Heart right ventricle (tissue), 16 donors: ENCODE data around the gene RNASEH1. TPM values are rescaled to one million over a fixed set of nuclear protein-coding genes. Genes with fewer than 3 reads are reported as not detected.
A peak's percentile ranks its signal among the peaks of the same experiment; 100 is the strongest.

ENCODE experiments used
- ATAC-seq, 8 donors: fragments of 200-7000 bp; cut with Tn5 transposase; one replicate each; pipeline ENCODE4 v1.9.1; 2020; ENCODE audit warnings: mild to moderate bottlenecking in 8 of 8, moderate library complexity in 8 of 8, moderate number of reproducible peaks in 1 of 8
- DNase-seq, 2 donors: peaks; one replicate each; pipeline ENCODE4 v3.0.0-alpha.2; 2020
- H3K27ac ChIP-seq, 10 donors: fragments of 200-600 bp; sonication (generic) in 2 of 10; one replicate each; pipeline versions ENCODE4 v1.5.0 to v1.8.0; 2020 to 2022; ENCODE audit warnings: mild to moderate bottlenecking in 3 of 10
- H3K27me3 ChIP-seq, 7 donors: fragments of 200-600 bp; one replicate each; pipeline ENCODE4 v1.8.0; 2021 to 2022; ENCODE audit warnings: mild to moderate bottlenecking in 2 of 7
- H3K36me3 ChIP-seq, 9 donors: fragments of 200-600 bp; sonication (generic) in 1 of 9; one replicate each; pipeline versions ENCODE4 v1.5.0 to v1.8.0; 2020 to 2022; ENCODE audit warnings: mild to moderate bottlenecking in 2 of 9
- H3K4me1 ChIP-seq, 9 donors: fragments of 200-600 bp; sonication (generic) in 1 of 9; one replicate each; pipeline versions ENCODE4 v1.5.0 to v1.8.0; 2020 to 2022; ENCODE audit warnings: mild to moderate bottlenecking in 4 of 9
- H3K4me3 ChIP-seq, 10 donors: fragments of 200-600 bp; sonication (generic) in 2 of 10; one replicate each; pipeline versions ENCODE4 v1.5.0 to v1.8.0; 2020 to 2022; ENCODE audit warnings: mild to moderate bottlenecking in 7 of 10, moderate library complexity in 2 of 10
- H3K9me3 ChIP-seq, 11 donors: fragments of 200-600 bp in 10 of 11; sonication (generic) in 2 of 11; one replicate each; pipeline versions ENCODE4 v1.5.0 to v1.8.0; 2013 to 2022; ENCODE audit warnings: mild to moderate bottlenecking in 2 of 11, control low read depth in 1 of 11, moderate library complexity in 1 of 11
- WGBS, 2 donors: extraction: QIAGEN DNeasy Blood & Tissue Kit; methylation state at CpG; one replicate each; pipeline ENCODE4 v1.1.7; 2013; ENCODE audit warnings: inconsistent platforms in 1 of 2; 5-methylcytosine and 5-hydroxymethylcytosine counted together
- intact Hi-C, 10 donors: fragments of 100-400 bp; cut with DNase I; formaldehyde crosslinking; loops; one replicate each; pipeline versions ENCODE4 v1.11.1 to v1.14.2; 2022
- polyA plus RNA-seq, 2 donors: library from polyadenylated mRNA; stranded (reverse); fragments of 200-250 nt; gene quantifications; one replicate each; pipeline ENCODE4 v1.2.3, GENCODE V29; 2013
- total RNA-seq, 10 donors: library from RNA; stranded (reverse); fragmentation: NEBNext Ultra II Directional in 3 of 10; extraction: Animal tissue kit (Norgen Biotek cat#: 25700) in 3 of 10; gene quantifications; one replicate each; pipeline versions ENCODE4 v1.2.1 to v1.2.4, GENCODE V29; 2021 to 2023
- TF ChIP-seq, protein P1 (sequence below), 9 donors: fragments of 200-600 bp; sonication (generic) in 2 of 9; IDR thresholded peaks; one replicate each; pipeline versions ENCODE4 v1.5.0 to v1.8.0; 2021 to 2022; ENCODE audit warnings: antibody characterized with exemption in 9 of 9, mild to moderate bottlenecking in 5 of 9, moderate library complexity in 1 of 9
- donor health status: Arrhythmogenic right ventricular cardiomyopathy.
- donor health status: ischemic (EF 13 %, LVEDD 7.1; RV severe dilation, severe dysfunction).
- donor health status: healthy with polysubstance abuse.
- donor health status: DM: no; HTN: yes; CAD: no.
- donor health status: DM: no; HTN: no; CAD: no.
- donor health status: ischemic (EF 25% LVEDD 6.9; RV normal size, moderate dysfunction).
- donor health status: ischemic (EF 25% LVEDD 5.7; RV mildly dilated, moderate dysfunction).
- donor health status: healthy.
- donor health status: DM: yes; HTN: yes; CAD: no.
- donor health status: Ischemic cardiomyopathy.
- donor health status: ischemic (EF 35%, LVEDD 5.7; RV mildly dilated, moderate dysfunction).
- donor health status: nonischemic (EF 11% LVEDD 7.7; RV severe dilation, severe dysfunction).
- donor health status: DM: yes; HTN: yes; CAD: no.
- donor health status: PGD.
- donor health status: ischemic (EF 29% LVEDD 5.4; RV normal size, mild dysfunction).
- donor health status: nonischemic (EF 23%, LVEDD 6.1; RV moderate dilation, normal function).

The RNASEH1 gene
- total and polyA plus RNA-seq, 12 donors: 8.7 to 24.0 (median 19.3) TPM

DNA sequence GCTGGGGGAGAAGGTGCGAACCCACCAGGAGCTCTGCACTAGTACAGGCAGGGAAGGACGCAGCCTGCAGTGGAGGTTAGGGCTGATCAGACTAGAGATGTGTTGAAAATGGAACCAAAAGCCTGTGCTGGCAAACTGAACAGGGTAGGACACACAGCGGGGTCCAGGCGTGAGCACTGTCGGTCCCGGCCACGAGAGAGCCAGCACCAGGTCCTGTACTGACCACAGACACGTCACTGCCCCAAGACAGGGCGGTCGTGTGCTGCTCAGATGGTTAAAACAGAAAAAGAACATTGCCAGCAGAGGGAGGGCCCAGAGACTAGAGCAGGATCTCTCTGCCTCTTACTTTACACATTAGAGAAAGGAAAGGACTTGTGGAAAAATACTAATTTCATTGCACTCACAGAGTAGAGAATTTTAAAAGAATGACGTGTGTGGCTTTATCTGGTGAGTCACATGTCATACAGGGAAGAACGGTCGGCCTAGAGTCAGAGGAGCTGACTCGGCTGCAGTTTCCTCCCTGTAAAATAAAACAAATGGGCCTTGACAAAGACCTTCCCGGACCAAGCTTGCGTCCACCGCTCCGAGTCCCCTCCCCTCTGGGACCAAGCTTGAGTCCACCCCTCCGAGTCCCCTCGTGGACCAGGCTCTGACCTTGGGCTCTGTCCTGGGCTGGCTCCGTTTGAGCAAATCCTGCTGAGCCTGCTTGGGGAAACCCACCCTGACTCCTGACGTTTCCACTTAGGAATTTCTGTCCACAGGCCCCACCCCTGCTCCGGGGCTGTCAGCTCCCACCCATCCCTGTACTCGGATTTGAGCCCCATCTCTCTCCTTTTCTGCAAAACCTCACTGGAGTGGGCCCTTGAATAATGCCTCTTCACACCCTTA lies 22.1 kb downstream of the RNASEH1 start:
- peaks cover 0 to 52% (median 0%) of the 10 kb centered on the region in 9 donors for H3K36me3 ChIP-seq
- H3K4me3 ChIP-seq: peak overlapping the region in 9 of 10 donors; percentile 28 to 64 (median 52)
- DNase-seq: peak; percentile 65 to 68
- intact Hi-C loops: no loop called here
- 12 to 14% methylated on average over 24 of the region's 24 CpGs for WGBS, 2 donors
- H3K4me1 ChIP-seq: peaks cover 4 to 45% (median 22%) of the 10 kb centered on the region in 9 donors
- no peaks in the 10 kb centered on the region for H3K27me3 ChIP-seq
- peak; percentile 73 to 86 (median 80) for ATAC-seq
- TF ChIP-seq, protein P1, sequence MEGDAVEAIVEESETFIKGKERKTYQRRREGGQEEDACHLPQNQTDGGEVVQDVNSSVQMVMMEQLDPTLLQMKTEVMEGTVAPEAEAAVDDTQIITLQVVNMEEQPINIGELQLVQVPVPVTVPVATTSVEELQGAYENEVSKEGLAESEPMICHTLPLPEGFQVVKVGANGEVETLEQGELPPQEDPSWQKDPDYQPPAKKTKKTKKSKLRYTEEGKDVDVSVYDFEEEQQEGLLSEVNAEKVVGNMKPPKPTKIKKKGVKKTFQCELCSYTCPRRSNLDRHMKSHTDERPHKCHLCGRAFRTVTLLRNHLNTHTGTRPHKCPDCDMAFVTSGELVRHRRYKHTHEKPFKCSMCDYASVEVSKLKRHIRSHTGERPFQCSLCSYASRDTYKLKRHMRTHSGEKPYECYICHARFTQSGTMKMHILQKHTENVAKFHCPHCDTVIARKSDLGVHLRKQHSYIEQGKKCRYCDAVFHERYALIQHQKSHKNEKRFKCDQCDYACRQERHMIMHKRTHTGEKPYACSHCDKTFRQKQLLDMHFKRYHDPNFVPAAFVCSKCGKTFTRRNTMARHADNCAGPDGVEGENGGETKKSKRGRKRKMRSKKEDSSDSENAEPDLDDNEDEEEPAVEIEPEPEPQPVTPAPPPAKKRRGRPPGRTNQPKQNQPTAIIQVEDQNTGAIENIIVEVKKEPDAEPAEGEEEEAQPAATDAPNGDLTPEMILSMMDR (IDR thresholded peaks at IDR 0.05): peak in 7 of 9 donors; percentile 14 to 47 (median 34)
- H3K27ac ChIP-seq: peak overlapping the region; percentile 74 to 98 (median 92)
- no peaks in the 10 kb centered on the region for H3K9me3 ChIP-seq

DNA sequence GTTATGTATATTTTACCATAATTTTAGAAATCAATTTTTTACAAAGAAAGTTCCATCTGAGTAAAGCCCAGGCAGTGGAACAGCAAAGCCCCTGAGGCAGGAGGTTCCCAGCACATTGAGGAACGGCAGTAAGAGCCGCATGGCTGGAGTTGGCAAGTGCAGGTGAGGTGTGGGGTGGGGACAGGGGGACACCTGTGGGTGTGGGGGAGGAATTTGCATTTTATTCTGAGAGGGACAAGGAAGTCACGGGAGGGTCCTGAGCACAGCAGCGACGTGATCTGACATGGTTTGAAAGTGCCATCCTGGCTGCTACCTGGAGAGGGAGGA lies 22.7 kb downstream of the RNASEH1 start:
- DNase-seq (no peak), ATAC-seq (no peak)
- intact Hi-C loops: no loop called here
- Histone ChIP-seq H3K36me3 (peaks cover 0 to 46% (median 0%) of the 10 kb centered on the region in 9 donors), H3K4me3 (peak overlapping the region in 9 of 10 donors; percentile 28 to 64 (median 52)), H3K27ac (peak overlapping the region; percentile 74 to 98 (median 92)), H3K9me3 (no peaks in the 10 kb centered on the region), H3K27me3 (no peaks in the 10 kb centered on the region), H3K4me1 (peaks cover 4 to 45% (median 22%) of the 10 kb centered on the region in 9 donors)
- 57% methylated on average over 5 of the region's 5 CpGs for WGBS, 2 donors
- TF ChIP-seq, protein P1 (IDR thresholded peaks at IDR 0.05): no peak

DNA sequence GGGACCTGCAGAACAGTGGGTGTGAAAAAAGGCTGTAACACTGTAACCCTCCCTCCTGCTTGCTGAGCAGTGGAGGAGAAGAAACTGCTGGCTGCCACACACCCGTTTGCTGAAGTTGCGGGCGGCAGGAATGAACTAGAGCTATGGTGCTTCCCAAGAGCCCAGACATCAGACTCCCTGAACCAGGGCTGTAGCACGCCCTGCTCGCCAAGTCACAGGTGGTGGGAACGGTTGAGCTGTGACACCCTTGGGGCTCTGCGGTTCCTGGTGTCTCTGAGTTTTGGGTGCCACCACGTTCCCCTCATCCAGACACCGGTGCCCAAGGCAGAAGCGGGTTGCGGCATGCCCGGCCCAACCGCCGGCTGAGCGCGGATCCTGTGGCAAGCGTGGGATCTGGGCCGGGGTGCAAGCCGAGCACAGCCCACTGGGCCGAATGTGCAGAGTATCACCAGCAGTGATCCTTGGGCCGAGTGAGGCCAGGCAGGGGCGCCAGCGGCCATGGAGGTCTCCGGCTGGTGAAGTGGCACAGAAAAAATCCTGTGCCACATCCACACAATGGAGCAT lies 23.8 kb downstream of the RNASEH1 start:
- TF ChIP-seq, protein P1 (IDR thresholded peaks at IDR 0.05): no peak
- WGBS, 2 donors: 98% methylated on average over 24 of the region's 24 CpGs
- H3K9me3 ChIP-seq: no peaks in the 10 kb centered on the region
- peaks cover 0 to 36% (median 0%) of the 10 kb centered on the region in 9 donors for H3K36me3 ChIP-seq
- DNase-seq (no peak), ATAC-seq (no peak)
- H3K4me3 ChIP-seq: no peak overlapping the region
- peaks cover 4 to 45% (median 22%) of the 10 kb centered on the region in 9 donors for H3K4me1 ChIP-seq
- intact Hi-C loops: no loop called here
- H3K27me3 ChIP-seq: no peaks in the 10 kb centered on the region
- peak overlapping the region in 7 of 10 donors; percentile 59 to 97 (median 74) for H3K27ac ChIP-seq

DNA sequence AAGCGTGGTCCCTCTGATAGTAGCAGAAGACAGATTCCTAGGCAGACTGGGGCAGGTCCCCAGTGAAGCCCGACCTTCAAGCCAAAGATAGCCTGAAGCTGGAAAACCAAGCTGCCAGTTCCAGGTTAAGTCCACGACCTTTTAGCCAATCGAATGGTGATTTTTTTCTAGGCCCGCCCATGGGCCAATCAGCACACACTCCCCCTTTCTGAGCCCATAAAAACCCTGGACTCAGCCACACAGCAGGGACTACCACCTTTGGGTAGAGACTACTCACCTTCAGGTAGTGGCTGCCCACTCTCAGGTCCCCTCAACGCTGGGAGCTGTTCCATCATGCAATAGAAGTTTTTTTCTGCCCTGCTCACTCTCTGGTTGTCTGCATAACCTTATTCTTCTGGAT lies 24.3 kb downstream of the RNASEH1 start:
- ATAC-seq (peak in 5 of 8 donors; percentile 4 to 50 (median 25)), DNase-seq (peak in 1 of 2 donors; percentile 29)
- Histone ChIP-seq H3K36me3 (peaks cover 0 to 34% (median 0%) of the 10 kb centered on the region in 9 donors), H3K9me3 (no peaks in the 10 kb centered on the region), H3K4me3 (peak overlapping the region in 9 of 10 donors; percentile 4 to 44 (median 34)), H3K4me1 (peaks cover 4 to 45% (median 22%) of the 10 kb centered on the region in 9 donors), H3K27me3 (no peaks in the 10 kb centered on the region), H3K27ac (peak overlapping the region; percentile 47 to 97 (median 66))
- 73 to 81% methylated on average over 6 of the region's 6 CpGs for WGBS, 2 donors
- TF ChIP-seq, protein P1 (IDR thresholded peaks at IDR 0.05): no peak
- intact Hi-C loops: no loop called here
